Neural progenitor cell (in vitro differentiated cells): ENCODE measurements around the gene HCRTR1.

Source experiments
- CTCF ChIP-seq: fragments of 200-600 bp; sonication (generic); IDR thresholded peaks from 2 replicates; pipeline ENCODE4 v1.5.1; 2017; ENCODE audit warnings: antibody characterized with exemption, mild to moderate bottlenecking
- EZH2 ChIP-seq: fragments of 200-600 bp; sonication (generic); IDR thresholded peaks from 2 replicates; pipeline ENCODE4 v1.6.1; 2017; ENCODE audit warnings: antibody characterized with exemption, mild to moderate bottlenecking, moderate library complexity
- EZH2phosphoT487 ChIP-seq: fragments of 200-600 bp; sonication (generic); IDR thresholded peaks from 2 replicates; pipeline ENCODE4 v1.6.1; 2017; ENCODE audit warnings: antibody characterized with exemption

- TF ChIP-seq CTCF (no peak), EZH2 (no peak), EZH2phosphoT487 (no peak)
Measured at GRCh38 chr1:31577515-31578192, 39.8 kb upstream of the HCRTR1 start.
